Measurements from ENCODE around the gene TRIOBP.

Gene TRIOBP

GRCh38 chr22:37676736-37677492 lies 19.9 kb upstream of the TRIOBP start (continued):
- TF ChIP-seq ZNF26 (tag by site-specific recombination; IDR thresholded peaks at IDR 0.05) (no peak), ZNF670 (tag by site-specific recombination; IDR thresholded peaks at IDR 0.05; ENCODE audit: low read depth) (no peak), ZNF10 (tag by site-specific recombination; IDR thresholded peaks at IDR 0.05) (peak; percentile 8; the same call in 1 of the 2 replicates), REPIN1 (tag by site-specific recombination; IDR thresholded peaks at IDR 0.05; ENCODE audit: low read depth) (no peak), ZNF138 (tag by site-specific recombination; IDR thresholded peaks at IDR 0.05; ENCODE audit: borderline replicate concordance) (no peak), ZNF596 (tag by site-specific recombination; IDR thresholded peaks at IDR 0.05) (no peak), BCL6B (tag by site-specific recombination; IDR thresholded peaks at IDR 0.05) (peak; percentile 60; the same call in 1 of the 2 replicates), ZNF792 (tag by site-specific recombination; IDR thresholded peaks at IDR 0.05) (no peak), ZNF184 (tag by site-specific recombination; IDR thresholded peaks at IDR 0.05) (no peak), ZNF692 (tag by site-specific recombination; IDR thresholded peaks at IDR 0.05) (peak; percentile 64), ZNF280C (tag by site-specific recombination; IDR thresholded peaks at IDR 0.05) (no peak), ZNF626 (tag by site-specific recombination; IDR thresholded peaks at IDR 0.05) (no peak), ZNF704 (tag by site-specific recombination; IDR thresholded peaks at IDR 0.05) (no peak), ZNF791 (tag by site-specific recombination; IDR thresholded peaks at IDR 0.05) (no peak), ZEB2 (tag by site-specific recombination; IDR thresholded peaks at IDR 0.05) (peak; percentile 78; the same call in 1 of the 2 replicates), KLF1 (tag by site-specific recombination; IDR thresholded peaks at IDR 0.05) (peak; percentile 99), ZSCAN23 (tag by site-specific recombination; IDR thresholded peaks at IDR 0.05) (no peak), INSM2 (tag by site-specific recombination; IDR thresholded peaks at IDR 0.05) (peak; percentile 58), OVOL3 (tag by site-specific recombination; IDR thresholded peaks at IDR 0.05) (no peak), ZNF843 (tag by site-specific recombination; IDR thresholded peaks at IDR 0.05) (peak; percentile 24; the same call in 1 of the 2 replicates), ZBTB20 (tag by site-specific recombination; IDR thresholded peaks at IDR 0.05) (peak; percentile 58), ZBTB48 (tag by site-specific recombination; IDR thresholded peaks at IDR 0.05) (0 out of 2 replicates have a peak, but pooled peaks have one; percentile 16), ZNF155 (tag by site-specific recombination; IDR thresholded peaks at IDR 0.05) (no peak), ZNF221 (tag by site-specific recombination; IDR thresholded peaks at IDR 0.05; ENCODE audit: borderline replicate concordance) (no peak; the same call in 1 of the 2 replicates), ZNF16 (tag by site-specific recombination; IDR thresholded peaks at IDR 0.05; ENCODE audit: low read depth) (no peak), ZNF335 (tag by site-specific recombination; conservative IDR thresholded peaks at IDR 0.05) (peak; percentile 17), ZNF24 (tag by site-specific recombination; IDR thresholded peaks at IDR 0.05) (peak; percentile 100), ZNF555 (tag by site-specific recombination; conservative IDR thresholded peaks at IDR 0.05) (no peak), ZNF174 (tag by site-specific recombination; IDR thresholded peaks at IDR 0.05) (no peak), ZNF558 (tag by site-specific recombination; IDR thresholded peaks at IDR 0.05) (no peak), BCL11A (tag by site-specific recombination; IDR thresholded peaks at IDR 0.05; ENCODE audit: low read depth) (peak; percentile 66; the same call in 1 of the 2 replicates), KLF9 (tag by site-specific recombination; IDR thresholded peaks at IDR 0.05; ENCODE audit: low read depth) (peak; percentile 97)

Data from HEK293 (cell line).